GM12878 (cell line): ENCODE measurements around the gene RTP5. TPM values are rescaled to one million over a fixed set of nuclear protein-coding genes. Genes with fewer than 3 reads are reported as not detected.

ENCODE experiments used
- ATAC-seq: fragments of 200-7000 bp; cut with Tn5 transposase; 3 replicates; pipeline ENCODE4 v1.9.1; 2020; ENCODE audit warnings: mild to moderate bottlenecking, moderate library complexity
- BruUV-seq: library from RNA; stranded (reverse); fragments of 400-500 nt; replicated peaks from 2 replicates; lab custom pipeline; 2021; lab: Mats Ljungman, UMichigan
- CTCF ChIA-PET: fragments of 300-600 bp; sonication (Branson Sonifier 250); formaldehyde crosslinking; extraction: SDS; loops from one replicate; lab custom pipeline; 2021; ENCODE audit warnings: inconsistent platforms; lab: Yijun Ruan, JAX
- POLR2A ChIA-PET: fragments of 350-600 bp; formaldehyde crosslinking; extraction: SDS; loops from one replicate; lab custom pipeline; 2021; ENCODE audit warnings: inconsistent platforms; lab: Charles Lee
- RAD21 ChIA-PET: fragments of 300-600 bp; sonication (Branson Sonifier 250); formaldehyde crosslinking; loops from one replicate; lab custom pipeline; 2023; ENCODE audit warnings: antibody characterized with exemption; ENCODE audit not compliant: unreplicated experiment; lab: Charles Lee
- SMC1A ChIA-PET: fragments of 300-600 bp; sonication (Branson Sonifier 250); formaldehyde crosslinking; loops from one replicate; lab custom pipeline; 2023; ENCODE audit not compliant: unreplicated experiment, uncharacterized antibody; lab: Charles Lee
- DNase-seq: peaks from one replicate; pipeline ENCODE4 v3.0.0-alpha.2; 2011; ENCODE audit warnings: low read depth, low spot score
- FAIRE-seq: peaks from 3 replicates; lab custom pipeline; 2011; peaks lifted over from hg19 to GRCh38; lab: Jason Lieb, UNC
- H2AFZ ChIP-seq: 2 replicates; pipeline ENCODE4 v1.6.0; 2011; ENCODE audit warnings: low read depth, low read length, control low read depth; ENCODE audit not compliant: control insufficient read depth
- H3K27ac ChIP-seq: 2 replicates; pipeline ENCODE4 v1.5.1; 2011; ENCODE audit warnings: control low read depth; ENCODE audit not compliant: control insufficient read depth, insufficient read depth
- H3K27me3 ChIP-seq, 2 experiments: replicated peaks in 1 of 2; 2 replicates each; pipeline versions ENCODE4 v1.6.0 to v1.6.1; 2011; ENCODE audit warnings: low read length in 1 of 2; ENCODE audit not compliant: control insufficient read depth in 2 of 2, insufficient read depth in 2 of 2
- H3K36me3 ChIP-seq, 2 experiments: 2 replicates each; pipeline ENCODE4 v1.5.1; 2011; ENCODE audit warnings: low read length in 1 of 2; ENCODE audit not compliant: control insufficient read depth in 2 of 2, insufficient read depth in 2 of 2
- H3K4me1 ChIP-seq: 2 replicates; pipeline ENCODE4 v1.6.1; 2011; ENCODE audit warnings: mild to moderate bottlenecking, low read length, moderate library complexity, mixed read lengths; ENCODE audit not compliant: control insufficient read depth, insufficient read depth
- H3K4me2 ChIP-seq: 2 replicates; pipeline ENCODE4 v1.6.0; 2011; ENCODE audit warnings: control low read depth; ENCODE audit not compliant: control insufficient read depth, insufficient read depth
- H3K4me3 ChIP-seq: fragments of 200-600 bp; sonication (generic); 2 replicates; pipeline ENCODE4 v1.5.1; 2016
- H3K79me2 ChIP-seq: 2 replicates; pipeline ENCODE4 v1.6.0; 2011; ENCODE audit warnings: low read length; ENCODE audit not compliant: control insufficient read depth, insufficient read depth
- H3K9ac ChIP-seq: 2 replicates; pipeline ENCODE4 v1.8.0; 2011; ENCODE audit warnings: low read length, control low read depth, mixed read lengths; ENCODE audit not compliant: control insufficient read depth, insufficient read depth
- H3K9me3 ChIP-seq: replicated peaks from 3 replicates; pipeline ENCODE4 v1.5.1; 2011; ENCODE audit warnings: mild to moderate bottlenecking, low read length; ENCODE audit not compliant: control insufficient read depth, insufficient read depth
- H4K20me1 ChIP-seq: 2 replicates; pipeline ENCODE4 v1.6.0; 2011; ENCODE audit not compliant: control insufficient read depth, insufficient read depth
- BACH1 ChIP-seq: fragments of 450-650 bp; IDR thresholded peaks from 2 replicates; pipeline ENCODE4 v1.6.1; 2017; ENCODE audit warnings: mild to moderate bottlenecking, borderline replicate concordance
- CTCF ChIP-seq, 3 experiments: IDR thresholded peaks in 2 of 3; conservative IDR thresholded peaks in 1 of 3; 2 replicates each; pipeline ENCODE4 v1.5.1; 2011; ENCODE audit warnings: low read depth in 3 of 3, low read length in 3 of 3, mild to moderate bottlenecking in 3 of 3, control low read depth in 2 of 3, moderate library complexity in 2 of 3, inconsistent platforms in 1 of 3, mixed read lengths in 1 of 3; ENCODE audit not compliant: control insufficient read depth in 2 of 3, insufficient read depth in 1 of 3; ENCODE audit errors: extremely low read depth in 1 of 3
- POLR2A ChIP-seq: IDR thresholded peaks from 2 replicates; pipeline ENCODE4 v1.6.1; 2011; ENCODE audit warnings: low read depth, mild to moderate bottlenecking, low read length
- SMARCA5 ChIP-seq: fragments of 450-650 bp; IDR thresholded peaks from 2 replicates; pipeline ENCODE4 v1.6.1; 2017; ENCODE audit warnings: mild to moderate bottlenecking
- WGBS: methylation state at CpG from one replicate; pipeline ENCODE4 v1.1.6; 2016; ENCODE audit warnings: low lambda C conversion rate; ENCODE audit not compliant: insufficient replicate concordance, insufficient coverage; ENCODE audit errors: missing lambda C conversion rate; 5-methylcytosine and 5-hydroxymethylcytosine counted together
- in situ Hi-C: fragments of 300-500 bp; cut with MboI; formaldehyde crosslinking; loops from 9 replicates; pipeline ENCODE4 v1.14.3; 2018; ENCODE audit warnings: mixed read lengths
- intact Hi-C: fragments of 100-400 bp; cut with micrococcal nuclease; formaldehyde crosslinking; loops from one replicate; pipeline ENCODE4 v1.14.2; 2022; ENCODE audit not compliant: unreplicated experiment
- polyA plus RNA-seq, 11 experiments: library from polyadenylated mRNA; depleted of rRNA in 4 of 11; unstranded in 6 of 11; stranded (reverse) in 5 of 11; fragments of >200 nt; fragmentation: Nextera tagmentation in 4 of 11; fragmentation: Illumina TruSeq in 1 of 11; extraction: Ambion mirVana in 4 of 11; extraction: Trizol in 1 of 11; gene quantifications; 1 replicate in 1 of 11; 2 replicates in 10 of 11; pipeline versions ENCODE4 v1.2.1 to v1.2.3, GENCODE V29; 2011 to 2016; ENCODE audit warnings: inconsistent platforms in 2 of 11, missing spikeins in 2 of 11, low read depth in 1 of 11
- total RNA-seq, 4 experiments: library from RNA; depleted of rRNA in 3 of 4; stranded (reverse); fragments of >200 nt in 3 of 4; fragmentation: Illumina TruSeq in 1 of 4; extraction: Trizol in 1 of 4; gene quantifications; 2 replicates each; pipeline versions ENCODE4 v1.2.1 to v1.2.3, GENCODE V29; 2013 to 2021

The RTP5 gene
- total and polyA plus RNA-seq, 10 of the 15 experiments (the other 5 are each of a cell fraction or from before 2014, with no cell fraction given): 0.05 TPM; not detected in 9

- SMC1A ChIA-PET: interaction anchor here (1.4 to 1.8 kb wide), 3 partner anchors 8 to 19 kb away, joined by 6 read pairs; no protein-coding TSS in a partner anchor
- Histone ChIP-seq H3K4me2 (peak overlapping the region; percentile 97), H3K27me3 (no peaks in the 10 kb centered on the region; a peak in 1 of 4 replicates), H3K4me1 (peaks cover 45% of the 10 kb centered on the region), H3K79me2 (peaks cover 7% of the 10 kb centered on the region), H3K27ac (peak overlapping the region; percentile 97), H2AFZ (no peak overlapping the region; the same call in 1 of the 2 replicates), H3K36me3 (no peaks in the 10 kb centered on the region), H3K9ac (peak overlapping the region; percentile 77), H3K9me3 (no peaks in the 10 kb centered on the region; the same call in 1 of the 3 replicates), H4K20me1 (no peaks in the 10 kb centered on the region), H3K4me3 (peak overlapping the region; percentile 56; the same call in 1 of the 2 replicates)
- 76% methylated on average over 10 of the region's 10 CpGs for WGBS
- POLR2A ChIA-PET: interaction anchor here (0.9 to 3.5 kb wide), 4 partner anchors 8 to 126 kb away, joined by 3 to 26 read pairs (median 6); partner anchors contain the start of gene D2HGDH
- in situ Hi-C loops (no loop called here), intact Hi-C loops (no loop called here)
- FAIRE-seq: no peak
- no peak for DNase-seq
- peak; percentile 27 for TF ChIP-seq POLR2A
- TF ChIP-seq SMARCA5: peak; percentile 31; the same call in 1 of the 2 replicates
- no peak for TF ChIP-seq CTCF (IDR thresholded peaks at IDR 0.05 in 2 of 3, conservative IDR thresholded peaks at IDR 0.05 in 1 of 3; ENCODE audit: control insufficient read depth in 2 of 3, extremely low read depth in 1 of 3, insufficient read depth in 1 of 3, low read depth in 3 of 3, low read length in 3 of 3)
- TF ChIP-seq BACH1: 0 out of 2 replicates have a peak, but pooled peaks have one; percentile 45
- RAD21 ChIA-PET: interaction anchor here (0.5 to 1.6 kb wide), 6 partner anchors 9 to 554 kb away, joined by 3 to 16 read pairs (median 3); partner anchors contain the start of gene RTP5
- CTCF ChIA-PET: interaction anchor here (0.5 to 1.8 kb wide), 5 partner anchors 8 to 206 kb away, joined by 3 to 10 read pairs (median 4); partner anchors contain the start of gene RTP5
- ATAC-seq: peak; percentile 29
- BruUV-seq: no TSS peak
These were observed 9.1 kb upstream of the RTP5 start for GRCh38 chr2:241860184-241861078.
